Measurements from ENCODE around the gene XCR1.

The XCR1 gene

GRCh38 chr3:45980819-45981218 is 46.5 kb downstream of the XCR1 start:
- no peak for DNase-seq

GRCh38 chr3:45980229-45980813 is 47.0 kb downstream of the XCR1 start:
- no peak for DNase-seq

- DNase-seq, result no peak
Measured at GRCh38 chr3:45979378-45979777, 47.9 kb downstream of the XCR1 start.

- DNase-seq, result no peak
Measured at GRCh38 chr3:45978006-45978761, 49.1 kb downstream of the XCR1 start.

GRCh38 chr3:45976191-45977091 is 50.8 kb downstream of the XCR1 start:
- DNase-seq, result no peak

GRCh38 chr3:45975686-45976085 is 51.6 kb downstream of the XCR1 start:
- DNase-seq, result no peak

GRCh38 chr3:45974686-45975085 is 52.6 kb downstream of the XCR1 start:
- no peak for DNase-seq

- DNase-seq, result no peak
Measured at GRCh38 chr3:45972534-45973402, 54.5 kb downstream of the XCR1 start.

GRCh38 chr3:45969953-45970352 is 57.3 kb downstream of the XCR1 start:
- no peak for DNase-seq

GRCh38 chr3:45969116-45969515 is 58.2 kb downstream of the XCR1 start:
- no peak for DNase-seq

- DNase-seq, result peak; percentile 86
Measured at GRCh38 chr3:45968706-45969105, 58.6 kb downstream of the XCR1 start.

GRCh38 chr3:45968149-45968548 is 59.1 kb downstream of the XCR1 start:
- peak; percentile 67 for DNase-seq

- DNase-seq, result no peak
Measured at GRCh38 chr3:45967724-45968123, 59.6 kb downstream of the XCR1 start.
